ENCODE results near the gene TCEANC. TPM values are rescaled to one million over a fixed set of nuclear protein-coding genes. Genes with fewer than 3 reads are reported as not detected.

Gene TCEANC
- total RNA-seq, 1 experiment from 2014 or later, result 3.1 TPM

- TF ChIP-seq CTCF (conservative IDR thresholded peaks at IDR 0.05), result peak; percentile 46; the same call in 2 of the 3 replicates
- Histone ChIP-seq H2BK120ac (ENCODE audit: low read depth, low read length, poor library complexity, severe bottlenecking) (no peak overlapping the region), H3K4me1 (ENCODE audit: insufficient read depth, low read length) (peaks cover 12% of the 10 kb centered on the region; the same call in 1 of the 2 replicates), H3K14ac (ENCODE audit: insufficient read depth, low read length) (no peak overlapping the region), H2BK12ac (ENCODE audit: insufficient read length, low read depth, low read length) (no peak overlapping the region), H2AK5ac (ENCODE audit: insufficient read length, low read length) (no peak overlapping the region), H2BK5ac (ENCODE audit: insufficient read length, low read length) (no peak overlapping the region), H3T11ph (ENCODE audit: low read length) (no peak overlapping the region), H4K91ac (ENCODE audit: insufficient read length, low read depth, low read length) (no peak overlapping the region), H3K56ac (ENCODE audit: insufficient read length, low read depth, low read length) (no peak overlapping the region), H3K18ac (ENCODE audit: insufficient read length, low read depth, low read length) (no peak overlapping the region), H3K4ac (ENCODE audit: low read depth, low read length) (no peak overlapping the region), H3K79me2 (ENCODE audit: insufficient read depth, low read length) (peaks cover 39% of the 10 kb centered on the region; the same call in 1 of the 2 replicates), H3K23ac (ENCODE audit: insufficient read length, low read depth, low read length) (no peak overlapping the region), H2AFZ (ENCODE audit: low read length) (no peak overlapping the region), H2BK15ac (ENCODE audit: low read depth, low read length) (no peak overlapping the region), H3K27me3 (ENCODE audit: insufficient read depth, low read length) (no peaks in the 10 kb centered on the region; the same call in 1 of the 2 replicates), H3K79me1 (ENCODE audit: insufficient read depth, low read depth, low read length, poor library complexity, severe bottlenecking) (no peaks in the 10 kb centered on the region), H4K5ac (ENCODE audit: insufficient read length, low read depth, low read length) (no peak overlapping the region), H4K20me1 (ENCODE audit: control insufficient read depth, insufficient read depth, insufficient read length) (no peaks in the 10 kb centered on the region), H3K9me3 (ENCODE audit: control insufficient read depth, low read depth, low read length) (no peaks in the 10 kb centered on the region), H3K27ac (ENCODE audit: insufficient read length, low read depth, low read length) (no peak overlapping the region), H2BK20ac (ENCODE audit: low read depth, low read length, poor library complexity, severe bottlenecking) (no peak overlapping the region), H4K8ac (replicated peaks; ENCODE audit: insufficient read length, low read depth, low read length) (no peak overlapping the region), H3K4me2 (ENCODE audit: insufficient read depth, insufficient read length, low read length) (peak overlapping the region; percentile 74), H3K23me2 (ENCODE audit: insufficient read length, low read depth, low read length, poor library complexity, severe bottlenecking) (peaks cover 6% of the 10 kb centered on the region), H3K9ac (ENCODE audit: extremely low read depth, insufficient read length, low read length) (no peak overlapping the region)
- WGBS (ENCODE audit: extremely low coverage, insufficient read length, low lambda C conversion rate), result no CpG with 5 or more reads among the region's 3 CpGs
- no peak for DNase-seq
- H3K36me3 Mint-ChIP-seq (ENCODE audit: insufficient read depth in 1 of 3, low read depth in 3 of 3), result peaks cover 0 to 4% (median 0%) of the 10 kb centered on the region in 3 experiments; a peak in 2 of 7 replicates
- peaks cover 18 to 42% of the 10 kb centered on the region in 2 experiments for H3K9me3 Mint-ChIP-seq
- H3K27me3 Mint-ChIP-seq (ENCODE audit: low read depth), result peaks cover 11% of the 10 kb centered on the region
- H3K4me1 Mint-ChIP-seq, result peaks cover 26 to 32% of the 10 kb centered on the region in 2 experiments
- H3K27ac Mint-ChIP-seq, result 0 out of 7 replicates have a peak overlapping the region, but pooled peaks of 1 of the 3 experiments have one; percentile 23
- peak overlapping the region; percentile 86 to 89; a peak in 4 of 5 replicates for H3K4me3 Mint-ChIP-seq
Measured at GRCh38 chrX:13690836-13691235, 37.9 kb downstream of the TCEANC start.

Measured in H9 (cell line).